Measurements from ENCODE around the gene B3GALNT1.

The B3GALNT1 gene

DNA sequence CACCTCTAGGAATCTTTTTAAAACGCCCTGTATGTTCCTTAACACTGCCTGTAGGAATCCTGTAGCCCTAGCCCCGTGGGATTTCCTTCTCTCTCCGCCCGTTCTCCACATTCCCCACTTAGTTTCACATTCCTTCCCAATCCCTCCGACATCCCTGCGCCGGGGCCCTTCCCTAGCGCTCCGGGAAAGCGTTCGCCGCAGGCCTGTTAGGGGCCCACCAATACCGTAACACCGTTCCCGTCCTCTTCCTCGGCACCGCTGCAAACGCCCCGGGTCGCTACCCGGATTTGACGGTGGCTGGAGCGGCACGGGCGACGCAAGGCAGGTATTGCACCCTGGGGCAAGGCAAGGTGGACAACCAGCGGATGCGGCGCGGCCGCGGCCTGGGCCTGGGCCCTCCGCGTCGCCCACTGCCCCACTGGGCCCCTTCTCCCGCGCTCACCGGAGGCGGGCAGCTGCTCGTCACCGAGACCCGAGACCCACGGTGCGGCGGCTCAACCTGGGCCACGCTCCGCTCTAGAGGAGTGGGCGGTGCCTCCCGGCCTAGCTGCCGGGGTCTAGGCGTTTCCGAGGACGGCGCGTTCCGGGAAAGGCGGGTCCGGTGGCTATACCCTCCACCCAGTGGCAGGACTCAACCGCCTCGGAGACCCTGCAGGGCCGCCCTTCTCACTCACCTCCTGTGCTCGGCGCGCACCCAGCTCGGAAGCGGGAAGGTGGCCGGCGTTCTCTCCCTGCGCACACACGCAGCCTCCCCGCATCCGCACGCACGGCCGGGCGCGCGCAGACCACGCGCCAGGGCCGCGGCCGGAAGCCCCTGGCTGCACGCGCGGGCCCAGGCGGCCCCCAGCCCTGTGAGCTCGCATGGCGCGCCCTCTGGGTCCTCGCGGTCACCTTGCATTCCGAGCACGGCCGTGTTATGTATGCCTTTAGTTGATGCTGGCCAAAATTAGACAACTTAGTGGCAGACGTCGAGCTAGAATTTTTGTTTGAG, at the start of gene B3GALNT1:
B3GALNT1 (minus strand) TSS at position 789 of the 991 bp plus-strand sequence. CDS start 18,595 bp downstream, outside the sequence.
- no peak for DNase-seq (ENCODE audit: low read depth in 1 of 2, low spot score in 1 of 2)

DNA sequence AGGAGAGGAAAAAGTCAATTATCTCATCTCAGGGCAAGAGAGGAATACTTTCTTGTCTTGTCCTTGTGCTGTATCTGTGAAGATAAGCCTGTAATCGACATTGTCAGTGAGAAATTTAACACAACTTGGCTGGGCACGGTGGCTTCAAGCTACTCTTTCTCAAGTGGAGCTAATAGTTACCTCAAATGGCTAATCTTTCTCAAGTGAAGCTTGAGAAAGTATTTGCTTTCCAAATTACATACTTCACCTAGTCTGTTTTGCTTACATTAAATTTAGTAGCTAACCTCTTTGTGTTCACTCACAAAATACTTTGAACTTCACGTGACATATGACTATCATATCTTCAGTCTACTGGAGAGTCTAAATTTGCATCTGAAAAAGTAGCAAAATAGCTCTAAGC, 48.3 kb upstream of the B3GALNT1 start:
- no peak for DNase-seq (ENCODE audit: low read depth in 1 of 2, low spot score in 1 of 2)

DNA sequence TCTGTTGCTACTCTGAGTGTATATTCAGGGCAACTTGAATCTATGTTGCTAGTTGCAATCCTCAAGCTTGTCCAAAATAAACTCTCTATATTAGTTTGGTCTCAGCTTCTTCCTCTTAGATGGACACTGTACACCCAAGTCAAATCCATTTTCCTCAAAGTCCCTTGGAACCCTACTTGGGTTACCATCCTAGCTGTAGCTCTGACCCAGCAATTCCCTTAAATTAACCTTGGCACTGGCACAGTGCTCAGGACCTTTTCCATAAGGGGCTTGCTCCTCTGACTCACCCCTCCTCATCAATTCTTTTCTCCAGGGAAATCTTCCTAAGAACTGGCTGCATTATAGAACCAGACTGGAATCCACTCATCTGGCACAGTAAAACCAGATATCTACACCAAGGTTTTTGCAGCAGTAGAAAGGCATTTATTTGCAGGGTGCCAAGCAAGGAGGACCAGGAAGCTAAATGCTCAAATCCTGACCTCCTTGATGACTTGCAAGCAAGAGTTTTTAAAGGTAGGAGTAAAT, 44.9 kb upstream of the B3GALNT1 start:
- no peak for DNase-seq (ENCODE audit: low read depth in 1 of 2, low spot score in 1 of 2)

DNA sequence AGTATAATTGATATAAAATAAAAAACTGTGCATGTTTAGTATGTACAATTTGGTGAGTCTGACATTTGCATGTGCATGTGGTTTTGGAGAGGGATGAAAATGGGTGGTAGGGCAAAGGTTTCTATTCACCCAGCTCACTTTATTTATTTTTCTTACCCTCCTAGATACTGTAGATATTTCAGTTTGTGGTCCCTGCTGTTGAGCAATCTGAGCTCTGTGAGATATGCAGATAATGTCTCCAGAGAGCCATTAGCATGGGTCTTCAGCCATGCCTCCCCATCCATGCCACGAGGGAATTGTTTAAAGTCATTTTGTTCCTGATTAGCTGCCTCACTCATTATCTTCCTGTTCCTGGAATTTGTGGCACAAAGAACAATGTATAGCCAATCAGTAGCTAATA, 44.4 kb upstream of the B3GALNT1 start:
- DNase-seq (ENCODE audit: low read depth in 1 of 2, low spot score in 1 of 2) = no peak

- DNase-seq (ENCODE audit: low read depth in 1 of 2, low spot score in 1 of 2) = no peak
Observed at GRCh38 chr3:161148832-161149475, 43.8 kb upstream of the B3GALNT1 start.

DNA sequence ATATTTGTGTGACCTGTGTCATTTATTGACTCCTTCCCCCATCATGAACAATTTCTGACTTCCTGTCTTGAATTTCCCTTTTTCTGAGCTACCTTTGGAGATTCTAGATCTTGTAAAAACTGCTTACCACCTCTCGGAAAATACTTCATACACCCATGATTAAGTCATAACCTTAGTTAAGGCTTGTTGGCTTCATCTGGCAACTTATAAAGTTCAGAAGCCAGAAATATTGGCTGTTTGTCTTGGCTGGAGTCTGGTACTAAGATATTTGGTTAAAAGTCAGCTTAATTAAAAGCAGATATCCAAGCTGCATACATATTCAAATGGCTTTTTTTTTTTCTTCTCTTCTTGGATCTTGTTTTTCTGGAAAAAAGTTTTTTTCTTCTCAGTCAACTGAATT, 37.3 kb upstream of the B3GALNT1 start:
- DNase-seq (ENCODE audit: low read depth in 1 of 2, low spot score in 1 of 2) = no peak

GRCh38 chr3:161139686-161140085, 34.5 kb upstream of the B3GALNT1 start:
- no peak for DNase-seq (ENCODE audit: low read depth in 1 of 2, low spot score in 1 of 2)

- no peak for DNase-seq (ENCODE audit: low read depth in 1 of 2, low spot score in 1 of 2)
Observed at GRCh38 chr3:161137260-161137659, 32.1 kb upstream of the B3GALNT1 start.

DNA sequence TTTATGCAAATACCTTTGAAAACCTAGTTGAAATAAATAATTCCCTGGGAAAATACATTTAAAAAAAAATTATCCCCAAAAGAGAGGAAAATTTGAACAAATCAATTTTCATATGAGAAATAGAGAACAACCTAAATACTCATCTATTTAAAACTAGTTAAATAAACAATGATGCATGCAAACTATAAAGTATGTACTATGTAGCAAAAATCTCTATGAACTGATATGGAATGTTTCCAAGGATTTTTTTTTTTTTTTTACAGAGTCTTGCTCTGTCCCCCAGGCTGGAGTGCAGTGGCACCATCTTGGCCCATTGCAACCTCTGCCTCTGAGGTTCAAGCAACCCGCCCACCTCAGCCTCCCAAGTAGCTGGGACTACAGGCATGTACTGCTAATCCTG, 27.2 kb upstream of the B3GALNT1 start:
- no peak for DNase-seq (ENCODE audit: low read depth in 1 of 2, low spot score in 1 of 2)

DNA sequence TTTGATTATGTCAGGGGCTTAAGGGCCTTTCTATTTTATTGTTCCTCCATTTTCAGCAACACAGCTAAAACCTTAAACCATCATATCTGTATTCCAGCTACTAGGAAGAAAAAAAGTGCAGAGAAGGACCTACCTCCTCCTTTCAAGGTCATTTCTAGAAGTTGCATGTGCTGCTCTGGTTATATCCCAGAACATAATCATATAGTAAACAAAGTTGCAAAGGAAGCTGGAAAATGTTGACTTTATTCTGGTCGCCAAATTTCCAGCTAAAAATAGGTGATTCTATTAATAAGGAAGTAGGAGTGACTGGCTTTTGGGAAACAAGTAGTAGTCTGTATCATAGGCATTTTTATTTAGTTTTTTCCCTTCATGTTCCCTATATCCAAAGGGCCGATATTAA, 21.3 kb upstream of the B3GALNT1 start:
- DNase-seq (ENCODE audit: low read depth in 1 of 2, low spot score in 1 of 2) = no peak

GRCh38 chr3:161117646-161118045, 12.5 kb upstream of the B3GALNT1 start:
- no peak for DNase-seq (ENCODE audit: low read depth in 1 of 2, low spot score in 1 of 2)

DNA sequence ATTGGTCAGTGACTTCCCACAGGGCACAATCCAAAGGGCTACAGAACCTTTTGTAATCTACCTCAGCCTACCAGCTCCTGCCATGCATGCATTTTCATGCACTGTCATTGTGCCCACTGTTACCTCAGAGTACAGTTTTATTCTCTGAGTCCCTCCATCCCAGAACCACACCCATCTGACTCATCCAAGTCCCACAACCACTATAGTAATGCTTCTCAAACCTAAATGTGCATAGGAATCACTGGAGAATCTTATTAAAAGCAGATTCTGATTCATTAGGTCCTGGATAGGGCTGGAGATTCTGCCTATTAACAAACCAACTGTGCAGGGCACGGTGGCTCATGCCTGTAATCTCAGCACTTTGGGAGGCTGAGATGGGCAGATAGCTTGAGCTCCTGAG, 3.7 kb upstream of the B3GALNT1 start:
- DNase-seq (ENCODE audit: low read depth in 1 of 2, low spot score in 1 of 2) = no peak

- DNase-seq (ENCODE audit: low read depth in 1 of 2, low spot score in 1 of 2) = no peak
Observed at GRCh38 chr3:161107311-161107710, 2.2 kb upstream of the B3GALNT1 start.

- no peak for DNase-seq (ENCODE audit: low read depth in 1 of 2, low spot score in 1 of 2)
Observed at GRCh38 chr3:161103776-161104385, 1.3 kb downstream of the B3GALNT1 start.

DNA sequence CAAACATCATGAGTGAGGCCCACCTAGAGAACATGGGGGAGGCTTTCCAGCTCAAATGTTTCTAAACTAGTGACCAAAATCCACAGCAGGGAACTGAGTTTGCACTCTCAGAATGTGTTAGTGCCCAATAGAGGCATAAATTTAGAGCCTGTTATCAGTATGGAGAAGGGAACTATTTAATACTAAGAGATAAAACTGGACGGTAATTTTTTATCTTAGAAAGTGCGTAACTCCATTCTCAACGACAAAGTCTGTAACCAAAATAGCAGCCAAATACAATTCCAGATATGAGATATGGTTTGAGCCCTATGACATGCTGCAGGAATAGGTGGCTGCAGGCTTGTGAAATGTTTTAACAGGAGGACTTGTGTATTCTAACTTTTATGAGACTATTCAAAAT, 3.5 kb downstream of the B3GALNT1 start:
- no peak for DNase-seq (ENCODE audit: low read depth in 1 of 2, low spot score in 1 of 2)

DNA sequence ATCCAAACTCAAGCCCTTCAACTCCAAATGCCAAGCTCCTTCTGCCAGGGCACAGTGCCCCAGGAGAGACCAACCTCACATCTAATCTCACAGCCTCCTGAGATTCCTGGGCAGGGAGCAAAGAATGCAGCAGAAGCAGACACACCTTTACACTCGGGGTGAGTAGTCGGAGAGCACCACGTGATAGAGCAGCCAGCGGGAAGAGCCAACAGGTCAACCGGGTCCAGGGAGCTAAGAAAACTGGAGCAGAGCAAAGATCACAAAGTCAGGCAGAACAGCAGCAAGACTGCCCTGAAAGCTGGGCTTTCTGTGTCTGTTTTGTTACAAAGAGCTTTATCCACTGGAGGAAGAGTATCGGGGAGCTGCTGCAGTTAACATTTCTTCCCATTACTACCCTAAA, 4.2 kb downstream of the B3GALNT1 start:
- DNase-seq (ENCODE audit: low read depth in 1 of 2, low spot score in 1 of 2) = no peak

- no peak for DNase-seq (ENCODE audit: low read depth in 1 of 2, low spot score in 1 of 2)
Observed at GRCh38 chr3:161096771-161097367, 8.3 kb downstream of the B3GALNT1 start.

DNA sequence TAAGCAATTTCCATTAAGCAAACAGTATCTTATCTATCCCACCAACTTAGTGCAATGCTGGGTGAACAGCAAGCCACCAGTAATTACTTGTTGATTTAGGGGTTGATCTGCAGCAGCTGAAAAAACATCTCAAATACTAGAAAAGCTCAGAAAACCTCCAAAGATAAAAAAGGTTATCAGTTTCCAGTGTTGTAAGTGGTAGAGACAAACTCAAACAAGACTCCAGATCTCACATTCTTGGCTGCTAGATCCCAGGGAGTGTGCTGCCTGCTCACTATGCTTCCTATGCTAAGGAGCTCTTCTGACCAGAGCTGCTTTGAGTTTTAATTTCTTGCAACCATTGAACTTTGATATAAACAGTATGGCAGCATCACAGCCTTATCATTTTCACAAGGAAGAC, 11.3 kb downstream of the B3GALNT1 start:
- DNase-seq (ENCODE audit: low read depth in 1 of 2, low spot score in 1 of 2) = no peak

DNA sequence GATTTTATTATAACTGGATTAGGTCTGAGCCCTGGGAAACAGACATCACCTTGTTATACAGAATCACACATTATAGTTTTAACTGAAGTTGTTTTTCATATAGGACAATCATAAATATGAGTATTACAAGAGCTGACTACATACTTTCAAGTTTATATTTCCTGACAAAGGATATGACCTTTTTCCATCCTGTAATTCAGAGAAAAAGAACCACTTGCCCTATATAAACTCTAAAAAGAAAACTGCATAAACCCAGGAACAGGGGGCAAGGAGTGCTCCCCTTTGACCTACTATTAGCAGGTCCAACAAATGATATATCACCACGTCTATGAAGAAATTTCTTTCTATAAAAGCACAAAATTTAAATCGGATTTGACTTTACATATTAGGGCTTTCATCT, 20.9 kb downstream of the B3GALNT1 start:
- DNase-seq (ENCODE audit: low read depth in 1 of 2, low spot score in 1 of 2) = no peak

GRCh38 chr3:161083131-161083530, 22.0 kb downstream of the B3GALNT1 start:
- DNase-seq (ENCODE audit: low read depth in 1 of 2, low spot score in 1 of 2) = no peak

GRCh38 chr3:161082063-161082462, 23.1 kb downstream of the B3GALNT1 start:
- no peak for DNase-seq (ENCODE audit: low read depth in 1 of 2, low spot score in 1 of 2)
